Measurements from ENCODE around the gene ALOXE3.

DNA sequence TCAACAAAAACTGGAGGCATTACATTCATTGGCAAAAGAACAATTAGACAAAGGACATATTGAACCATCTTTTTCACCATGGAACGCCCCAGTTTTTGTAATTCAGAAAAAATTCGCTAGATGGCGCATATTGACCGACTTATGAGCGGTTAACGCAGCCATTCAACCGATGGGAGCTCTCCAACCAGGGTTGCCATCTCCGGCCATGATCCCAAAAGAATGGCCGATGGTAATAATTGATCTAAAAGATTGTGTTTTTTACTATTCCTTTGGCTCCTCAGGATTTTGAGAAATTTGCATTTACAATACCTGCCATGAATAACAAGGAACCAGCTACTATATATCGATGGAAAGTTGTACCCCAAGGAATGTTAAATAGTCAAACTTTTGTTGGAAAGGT is 58.0 kb downstream of the ALOXE3 start:
- TF ChIP-seq EZH2 (optimal IDR thresholded peaks at IDR 0.05; ENCODE audit: low read depth, low read length) (no peak), EZH2phosphoT487 (IDR thresholded peaks at IDR 0.05; ENCODE audit: low read length) (no peak)
- TF ChIP-seq, protein P1, sequence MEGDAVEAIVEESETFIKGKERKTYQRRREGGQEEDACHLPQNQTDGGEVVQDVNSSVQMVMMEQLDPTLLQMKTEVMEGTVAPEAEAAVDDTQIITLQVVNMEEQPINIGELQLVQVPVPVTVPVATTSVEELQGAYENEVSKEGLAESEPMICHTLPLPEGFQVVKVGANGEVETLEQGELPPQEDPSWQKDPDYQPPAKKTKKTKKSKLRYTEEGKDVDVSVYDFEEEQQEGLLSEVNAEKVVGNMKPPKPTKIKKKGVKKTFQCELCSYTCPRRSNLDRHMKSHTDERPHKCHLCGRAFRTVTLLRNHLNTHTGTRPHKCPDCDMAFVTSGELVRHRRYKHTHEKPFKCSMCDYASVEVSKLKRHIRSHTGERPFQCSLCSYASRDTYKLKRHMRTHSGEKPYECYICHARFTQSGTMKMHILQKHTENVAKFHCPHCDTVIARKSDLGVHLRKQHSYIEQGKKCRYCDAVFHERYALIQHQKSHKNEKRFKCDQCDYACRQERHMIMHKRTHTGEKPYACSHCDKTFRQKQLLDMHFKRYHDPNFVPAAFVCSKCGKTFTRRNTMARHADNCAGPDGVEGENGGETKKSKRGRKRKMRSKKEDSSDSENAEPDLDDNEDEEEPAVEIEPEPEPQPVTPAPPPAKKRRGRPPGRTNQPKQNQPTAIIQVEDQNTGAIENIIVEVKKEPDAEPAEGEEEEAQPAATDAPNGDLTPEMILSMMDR (IDR thresholded peaks at IDR 0.05; ENCODE audit: low read length) = peak; percentile 74
